NCI-H2227 treated with DMSO at 0.1 percent for 48 hours (cell line): ENCODE results near the gene GNAI3.

Experiments used
- DNase-seq: peaks from one replicate; lab custom pipeline; 2025; lab: John Stamatoyannopoulos, UW

Gene GNAI3

DNA sequence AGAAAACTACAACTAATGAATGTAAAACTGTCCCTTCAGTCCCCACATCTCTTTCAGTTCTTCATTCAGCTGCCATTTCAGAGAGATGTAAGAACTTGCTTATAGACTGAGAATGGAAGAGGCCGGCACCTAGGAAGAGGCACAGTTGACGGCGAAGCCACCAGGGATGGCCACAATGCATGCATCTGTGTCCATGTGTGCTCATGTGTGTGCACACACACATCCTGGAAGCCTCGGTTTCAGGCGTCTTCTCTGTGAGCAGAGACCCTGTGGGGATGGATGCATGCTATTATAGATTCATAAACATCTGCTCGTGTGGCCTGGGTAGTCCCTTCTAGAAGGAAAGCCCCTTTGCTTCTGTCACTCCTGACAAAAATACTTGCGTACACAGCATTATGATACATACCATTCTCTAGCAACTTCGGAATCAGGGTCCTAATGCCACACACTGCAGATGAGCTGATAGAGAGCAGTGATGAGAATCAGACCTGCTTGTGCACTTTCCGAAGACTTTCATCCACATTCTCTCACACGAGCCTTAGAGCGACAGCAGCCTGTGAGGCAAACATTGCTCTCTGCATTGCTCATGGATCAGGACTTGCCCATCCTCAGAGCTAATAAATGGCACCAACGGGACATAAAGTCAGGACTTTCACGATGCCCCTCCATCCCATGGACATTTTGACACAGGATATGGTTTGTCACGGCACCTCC is 21.2 kb upstream of the GNAI3 start:
- no peak for DNase-seq

DNA sequence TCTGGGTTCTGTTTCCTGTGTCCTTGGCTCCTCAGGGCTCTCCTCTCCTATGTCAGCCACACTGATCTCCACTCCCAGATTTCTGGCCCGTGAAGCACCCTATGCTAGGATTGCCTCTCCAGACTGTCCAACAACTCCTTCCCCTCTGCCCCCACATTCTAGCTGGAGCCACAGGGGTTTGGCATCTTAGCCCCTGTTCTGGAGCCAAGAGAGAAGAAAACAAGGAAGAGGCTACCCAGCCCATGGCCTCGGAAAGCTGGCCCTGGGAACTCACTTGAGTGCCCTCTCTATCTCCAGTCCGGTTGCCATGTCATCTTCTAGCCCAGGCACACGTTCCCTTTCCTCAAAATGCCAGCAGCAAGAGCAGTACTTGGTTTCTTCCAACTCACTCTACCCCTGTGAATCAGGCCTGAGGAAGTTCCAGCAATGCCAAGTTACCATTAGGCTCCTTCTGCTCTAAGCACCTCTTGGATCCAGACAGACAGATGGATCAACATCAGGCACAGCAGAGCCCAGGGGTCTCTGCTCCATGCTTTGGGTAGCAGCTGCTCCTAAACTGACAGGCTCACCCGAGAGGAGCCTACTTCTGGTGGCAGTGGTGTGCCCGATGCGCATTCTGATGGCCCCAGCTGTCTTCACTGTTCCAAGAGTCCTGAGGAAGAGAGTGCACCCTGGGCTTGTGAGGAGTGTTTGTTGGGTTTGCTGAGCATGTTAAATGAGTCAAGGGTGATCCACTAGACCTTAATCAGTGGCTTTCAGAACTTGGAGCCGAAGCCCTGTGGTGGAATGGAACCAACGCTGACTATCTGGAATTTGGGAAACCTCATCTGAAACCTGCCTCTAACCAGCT is 20.3 kb upstream of the GNAI3 start:
- DNase-seq: no peak

DNA sequence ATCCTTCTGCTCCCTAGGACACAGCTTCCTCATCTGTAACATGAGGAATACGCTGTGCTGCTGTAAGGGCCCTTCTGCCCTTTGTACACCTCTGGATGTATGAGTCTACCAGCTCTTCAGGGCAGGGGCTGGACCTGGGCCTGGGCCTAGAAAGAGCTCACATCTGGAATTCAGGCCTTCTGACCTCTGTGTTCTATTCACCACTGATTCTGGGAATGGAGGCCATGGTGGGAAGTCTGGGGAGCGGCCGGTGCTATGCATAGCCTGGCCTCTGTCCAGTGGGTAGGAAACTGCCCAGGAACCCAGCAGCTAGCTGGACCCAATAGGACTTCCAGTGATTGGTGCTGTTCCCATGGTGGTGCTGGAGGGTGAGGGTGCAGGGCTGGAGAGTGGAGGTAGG is 19.7 kb upstream of the GNAI3 start:
- DNase-seq: no peak

DNA sequence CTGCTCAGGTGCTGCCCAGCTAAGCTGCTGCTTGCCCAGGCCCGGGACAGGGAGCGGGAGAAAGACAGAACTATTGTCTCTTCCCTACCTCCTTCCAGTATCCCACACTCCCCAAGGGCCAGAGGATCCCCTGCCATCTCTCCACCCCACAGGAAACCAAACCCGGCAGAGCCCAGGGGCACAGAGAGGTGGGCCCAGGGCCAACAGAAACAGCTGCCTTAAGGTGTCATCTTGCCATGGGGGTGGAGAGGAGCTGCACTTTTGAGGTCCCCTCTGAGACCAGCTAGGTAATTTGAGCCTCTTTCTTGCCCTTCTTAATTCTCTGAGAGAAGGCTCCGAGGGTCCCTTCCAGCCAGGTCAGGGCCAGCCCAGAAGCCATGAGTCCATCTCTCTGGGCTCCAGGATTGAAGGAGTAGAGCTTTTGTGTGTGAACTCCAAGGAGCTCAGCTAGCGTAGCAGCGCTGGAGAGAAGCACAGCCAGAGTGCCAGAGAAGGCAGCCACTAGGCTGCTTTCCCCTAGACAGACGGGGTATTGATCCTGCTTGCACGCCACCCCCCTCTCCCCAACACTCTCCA is 18.4 kb upstream of the GNAI3 start:
- DNase-seq: no peak

DNA sequence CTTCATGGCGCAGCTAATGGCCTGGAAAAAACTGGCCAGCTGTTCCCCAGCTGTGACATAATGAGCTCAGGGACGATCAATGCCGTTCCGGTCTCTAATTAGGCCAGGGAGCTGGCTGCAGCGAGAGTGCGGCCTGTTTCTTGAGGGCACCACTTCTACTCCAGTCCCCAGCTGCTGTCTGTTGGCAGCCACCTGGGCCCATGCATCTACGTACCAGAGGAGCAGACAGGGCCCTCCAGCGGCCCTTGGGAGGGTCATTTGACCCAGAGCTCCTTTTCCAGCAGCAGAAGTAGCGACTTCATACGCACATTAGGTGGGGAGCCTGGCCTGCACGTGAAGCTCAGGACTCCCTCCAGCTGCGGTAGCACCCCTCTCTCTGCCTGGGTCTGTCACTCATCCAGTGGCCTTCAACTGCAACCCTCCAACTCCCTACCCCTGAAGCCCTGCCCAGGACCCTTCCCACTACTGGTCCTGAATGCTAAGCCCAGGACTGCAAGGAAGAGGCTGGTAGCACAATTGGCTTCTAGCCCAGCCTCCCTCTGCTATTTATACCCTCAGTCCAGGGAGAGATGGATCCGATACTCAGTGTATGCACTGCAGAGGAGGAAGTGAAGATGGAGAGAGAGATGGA is 17.8 kb upstream of the GNAI3 start:
- DNase-seq: peak; percentile 69

DNA sequence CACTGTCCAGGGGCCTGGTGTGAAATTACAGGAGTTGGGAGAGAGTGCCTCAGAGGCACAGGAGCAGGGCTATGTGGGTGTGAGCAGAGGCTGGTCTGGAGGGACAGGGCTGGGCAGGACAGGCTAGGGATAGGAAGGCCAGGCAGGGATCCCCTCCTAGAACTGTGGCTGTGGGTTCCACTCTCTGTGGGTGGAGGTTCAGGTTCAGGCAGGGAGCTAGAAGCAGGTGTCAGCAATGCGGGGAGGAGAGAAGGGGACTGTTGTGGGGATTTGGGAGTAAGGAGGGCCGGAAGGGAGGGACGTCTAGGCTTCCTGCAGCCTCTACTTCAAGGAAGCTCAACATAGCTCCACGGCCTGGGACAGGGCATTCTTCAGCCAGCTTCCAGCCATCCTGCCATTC is 17.0 kb upstream of the GNAI3 start:
- DNase-seq: no peak

DNA sequence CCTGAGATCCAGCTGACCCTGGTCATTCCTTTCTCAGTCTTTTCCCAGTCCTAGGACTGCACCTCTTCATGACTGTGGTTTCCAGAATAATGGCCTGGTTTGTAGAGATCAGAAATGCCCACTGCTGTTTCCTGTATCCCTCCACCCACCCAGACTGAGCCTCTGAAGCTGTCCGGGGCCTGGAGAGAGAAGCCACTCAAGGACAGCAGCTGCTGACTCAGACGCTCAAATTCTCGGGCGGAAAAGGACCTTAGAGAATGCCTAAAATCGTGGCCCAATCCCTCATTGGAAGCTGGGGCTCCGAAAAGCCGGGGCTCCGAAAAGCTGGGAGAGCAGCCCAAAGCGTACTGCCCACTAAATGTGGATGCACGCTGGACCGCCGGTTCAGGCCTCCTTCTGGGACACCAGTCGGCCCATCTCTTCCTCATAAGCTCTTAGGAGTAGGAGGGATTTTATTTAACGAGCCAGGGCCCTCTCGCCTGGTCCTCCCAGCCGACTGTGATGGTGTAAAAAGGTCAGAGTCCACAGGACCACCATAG is 16.5 kb upstream of the GNAI3 start:
- no peak for DNase-seq

DNA sequence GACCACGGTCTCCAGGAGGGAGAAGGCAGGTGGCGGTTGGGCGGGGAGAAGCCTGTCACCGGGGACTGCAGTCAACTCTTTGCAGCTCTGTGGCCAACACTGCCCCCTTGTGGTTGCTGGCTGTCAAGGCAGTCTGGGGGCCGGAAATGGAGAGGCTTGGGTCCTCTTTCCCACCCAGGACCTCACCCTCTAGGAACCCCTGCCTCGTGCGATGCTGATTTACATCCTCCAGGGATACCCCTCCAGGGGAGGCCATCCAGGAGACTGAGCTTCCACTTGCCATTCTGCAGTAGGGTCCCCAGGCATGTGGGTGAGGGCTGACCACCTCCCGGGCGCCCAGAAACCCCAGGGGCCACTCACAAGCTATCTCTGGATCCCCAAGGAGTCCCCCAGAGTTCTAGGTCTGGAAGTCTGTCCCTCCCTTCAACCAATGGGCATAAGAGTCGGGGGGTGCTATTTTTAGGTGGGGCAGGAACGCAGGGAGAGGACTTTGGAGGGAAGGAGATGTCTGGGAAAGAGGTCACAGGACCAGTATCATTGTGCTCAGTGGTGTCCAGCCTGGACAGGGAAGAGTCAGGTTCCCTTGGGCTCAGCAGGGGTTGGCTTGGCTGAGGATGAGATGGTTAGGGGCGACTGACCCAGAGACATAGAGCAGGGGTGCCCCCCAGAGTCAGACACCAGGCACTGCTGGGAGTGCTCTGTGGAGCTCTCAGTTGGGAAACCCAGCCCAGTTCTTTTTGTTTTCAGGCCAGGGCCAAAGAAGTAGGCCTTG is 15.9 kb upstream of the GNAI3 start:
- DNase-seq: peak; percentile 73

DNA sequence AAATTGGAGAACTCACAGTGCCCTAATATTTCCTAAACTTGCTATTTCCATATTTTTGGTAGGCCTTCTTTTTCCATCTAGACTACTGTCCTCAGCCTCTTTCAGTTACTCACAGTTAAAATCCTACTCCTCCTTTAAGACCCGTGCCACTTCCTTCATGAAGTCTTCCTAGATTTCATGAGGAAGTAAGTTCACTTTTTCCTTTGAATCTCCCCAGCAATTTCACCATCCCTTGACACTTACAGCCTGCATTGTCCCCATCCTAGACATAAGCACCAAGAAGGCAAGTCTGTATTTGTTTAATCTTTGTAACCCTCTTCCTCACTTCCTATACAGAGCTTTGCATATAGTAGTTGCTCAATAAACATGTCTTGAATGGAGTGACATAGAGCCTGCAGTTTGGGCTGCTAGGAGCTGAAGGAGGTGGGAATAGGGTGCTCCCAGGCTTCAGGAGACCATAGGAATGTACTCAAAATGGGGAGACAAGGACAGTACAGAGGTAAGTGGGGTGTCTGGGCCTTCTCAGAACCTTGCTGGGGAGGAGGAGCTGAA is 14.0 kb upstream of the GNAI3 start:
- no peak for DNase-seq

DNA sequence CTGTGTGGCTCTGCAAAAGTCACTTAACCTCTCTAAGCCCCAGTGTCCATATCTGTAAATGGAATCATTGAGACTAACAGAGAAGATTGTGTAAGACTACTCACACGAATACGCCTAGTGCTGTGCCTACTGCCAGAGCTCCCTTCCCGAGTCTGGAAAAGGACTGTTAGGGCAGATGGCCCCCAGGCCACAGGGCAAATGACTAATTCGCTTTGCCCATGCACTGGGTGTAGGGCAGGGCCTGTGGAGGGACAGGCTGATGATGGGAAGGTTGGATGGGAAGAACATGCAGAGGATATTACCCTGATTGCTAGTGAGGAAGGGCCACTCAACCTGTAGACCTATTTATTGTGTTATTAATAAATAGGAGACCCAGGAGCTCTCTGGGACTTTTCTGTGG is 12.9 kb upstream of the GNAI3 start:
- DNase-seq: no peak

DNA sequence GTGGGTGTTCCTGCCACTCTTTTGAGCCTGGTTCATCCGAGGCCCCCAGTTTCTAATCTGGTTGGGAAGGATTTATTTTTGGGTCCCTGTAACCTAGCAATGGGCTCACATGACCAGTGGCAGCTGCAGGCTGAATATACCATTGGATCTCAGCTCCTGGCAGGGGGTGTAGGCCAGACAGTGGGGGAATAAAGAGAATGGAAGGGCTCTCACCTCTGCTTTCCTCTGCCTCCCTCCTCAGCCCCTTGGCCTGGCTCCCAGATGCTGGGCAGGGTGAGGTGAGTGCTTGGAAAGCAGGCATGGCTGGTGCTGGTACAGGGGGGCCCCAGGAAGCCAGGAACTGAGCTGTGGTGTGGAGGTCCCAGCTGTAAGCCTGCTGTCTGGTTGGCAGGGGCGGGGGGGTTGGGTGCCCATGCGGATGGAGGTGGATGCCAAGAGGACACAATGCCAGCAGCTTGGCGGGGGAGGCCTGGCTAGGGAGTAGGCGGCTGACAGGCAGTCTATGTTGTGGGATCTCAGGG is 12.4 kb upstream of the GNAI3 start:
- no peak for DNase-seq

DNA sequence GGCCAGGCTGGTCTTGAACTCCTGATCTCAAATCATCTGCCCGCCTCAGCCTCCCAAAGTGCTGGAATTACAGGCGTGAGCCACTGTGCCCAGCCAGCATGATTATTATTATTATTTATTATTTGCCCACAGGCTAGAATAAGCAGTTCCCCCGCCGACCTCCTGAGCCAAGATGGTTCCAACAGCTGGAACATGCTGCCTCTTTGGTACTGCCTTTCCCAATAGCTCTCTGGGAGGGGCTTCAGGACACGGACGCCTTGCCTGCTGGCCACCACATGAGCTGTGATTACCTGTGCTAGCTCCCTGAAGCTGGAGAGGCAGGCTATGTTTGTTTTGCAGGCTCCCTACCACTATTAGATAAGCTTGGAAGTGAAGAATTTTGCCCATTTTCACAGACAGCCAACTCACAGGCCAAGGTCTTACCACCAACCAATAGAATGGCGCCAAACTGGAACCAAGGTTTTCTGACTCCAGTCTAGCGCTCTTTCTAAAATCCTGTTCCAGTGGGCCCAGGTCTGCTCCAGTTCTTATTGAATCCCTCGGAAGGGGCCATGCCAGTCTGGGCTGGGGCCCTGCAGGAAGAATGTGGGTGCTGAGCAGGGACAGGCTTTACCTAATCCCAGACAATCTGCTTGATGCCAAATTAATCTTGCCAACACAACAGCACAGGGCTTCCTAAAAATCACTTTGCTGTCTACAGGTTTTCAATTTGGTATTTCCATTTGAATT is 10.8 kb upstream of the GNAI3 start:
- DNase-seq: no peak

DNA sequence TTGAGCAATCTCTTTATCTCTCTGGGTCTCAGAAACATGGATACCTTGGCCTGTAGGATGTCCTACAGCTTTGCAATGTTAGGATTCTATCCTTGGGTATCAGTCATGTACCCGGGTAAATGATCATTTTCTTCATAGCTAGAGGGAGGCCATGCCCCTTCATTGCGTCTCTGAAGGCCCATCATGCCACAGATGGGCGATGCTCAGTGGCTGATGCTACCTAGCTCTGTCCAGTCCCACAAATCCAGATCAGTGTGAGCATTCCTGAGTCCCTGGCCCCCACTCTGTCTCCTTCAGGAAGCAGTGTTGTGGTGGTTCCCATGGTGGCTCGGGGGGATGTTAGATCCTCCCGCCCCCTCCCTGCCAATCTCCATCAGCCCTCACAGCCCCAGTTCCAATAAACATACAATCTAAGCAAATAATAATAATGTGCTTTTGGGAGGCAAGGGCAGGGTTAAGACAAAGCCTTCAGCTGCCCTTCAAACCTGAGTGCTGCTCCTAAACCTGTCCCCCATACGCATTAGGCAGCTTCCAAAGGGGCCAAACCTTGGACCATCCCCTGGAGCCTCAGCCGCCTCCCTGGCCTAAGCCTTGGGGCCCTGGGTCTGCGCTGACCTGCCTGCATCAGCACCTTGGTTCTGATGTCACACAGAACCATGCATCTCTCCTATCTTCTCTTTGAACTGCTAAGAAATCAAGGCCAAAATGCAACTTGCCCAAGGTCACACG is 9.4 kb upstream of the GNAI3 start:
- no peak for DNase-seq

DNA sequence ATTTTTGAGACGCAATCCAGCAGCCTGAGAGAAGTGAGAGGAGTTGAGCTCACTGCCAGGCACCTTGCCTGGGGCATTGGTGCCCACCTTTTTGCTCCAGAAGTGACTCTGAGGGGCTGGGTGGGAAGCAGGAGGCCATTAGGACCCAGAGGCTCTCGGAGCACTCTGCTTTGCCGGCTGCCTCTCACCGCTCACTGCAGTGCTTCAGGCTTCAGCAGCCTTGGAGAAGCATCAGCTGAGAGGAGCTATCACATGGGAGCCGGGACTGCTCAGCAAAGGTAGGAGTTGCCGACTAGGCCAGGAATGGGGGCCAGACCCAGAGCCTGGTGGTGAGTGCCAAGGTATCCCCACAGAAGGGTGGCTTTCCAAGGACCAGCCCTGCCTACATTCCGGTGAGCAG is 8.7 kb upstream of the GNAI3 start, which contains the start of gene GPR61:
GPR61 (plus strand) TSS at position 197 of the 400 bp plus-strand sequence. CDS start 3,151 bp downstream, outside the sequence.
- DNase-seq: peak; percentile 22

DNA sequence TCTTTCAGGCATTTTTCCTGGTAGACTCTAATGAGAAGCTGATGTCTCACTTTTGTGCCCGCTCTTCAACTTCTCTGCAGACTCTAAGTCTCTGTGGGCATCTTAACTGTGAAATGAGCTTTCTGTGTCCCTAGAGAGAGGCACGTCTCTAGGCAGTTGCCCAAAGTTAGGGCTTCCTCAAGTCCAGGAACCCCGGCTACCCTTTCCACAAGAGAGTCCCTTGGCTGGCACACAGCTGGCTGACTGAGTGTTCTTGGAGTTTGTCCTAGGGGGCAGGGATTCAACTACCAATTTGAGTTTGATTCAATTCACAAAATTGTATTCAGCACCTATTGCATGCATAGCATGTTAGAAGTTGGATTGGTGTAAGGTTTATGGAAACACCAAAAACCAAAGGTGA is 7.3 kb upstream of the GNAI3 start:
- DNase-seq: no peak

DNA sequence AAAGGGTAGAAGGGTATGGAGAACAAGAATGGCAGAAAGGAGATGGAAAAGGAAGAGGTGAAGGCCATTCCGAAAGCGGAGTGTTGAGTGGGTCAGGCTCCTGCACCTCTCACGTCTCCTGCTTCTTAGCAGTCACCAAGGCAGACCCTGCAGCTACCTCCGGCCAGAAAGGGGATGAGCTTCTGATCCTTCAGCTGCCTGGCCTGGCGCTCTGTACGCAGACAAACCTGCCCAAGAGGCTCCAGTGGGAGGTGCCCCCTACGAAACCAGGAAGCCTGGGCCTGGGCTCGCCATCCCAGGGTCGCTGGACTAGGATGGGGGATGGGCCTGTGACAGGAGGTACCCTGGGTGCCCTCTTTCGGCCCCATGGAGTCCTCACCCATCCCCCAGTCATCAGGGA is 5.8 kb upstream of the GNAI3 start:
- no peak for DNase-seq

DNA sequence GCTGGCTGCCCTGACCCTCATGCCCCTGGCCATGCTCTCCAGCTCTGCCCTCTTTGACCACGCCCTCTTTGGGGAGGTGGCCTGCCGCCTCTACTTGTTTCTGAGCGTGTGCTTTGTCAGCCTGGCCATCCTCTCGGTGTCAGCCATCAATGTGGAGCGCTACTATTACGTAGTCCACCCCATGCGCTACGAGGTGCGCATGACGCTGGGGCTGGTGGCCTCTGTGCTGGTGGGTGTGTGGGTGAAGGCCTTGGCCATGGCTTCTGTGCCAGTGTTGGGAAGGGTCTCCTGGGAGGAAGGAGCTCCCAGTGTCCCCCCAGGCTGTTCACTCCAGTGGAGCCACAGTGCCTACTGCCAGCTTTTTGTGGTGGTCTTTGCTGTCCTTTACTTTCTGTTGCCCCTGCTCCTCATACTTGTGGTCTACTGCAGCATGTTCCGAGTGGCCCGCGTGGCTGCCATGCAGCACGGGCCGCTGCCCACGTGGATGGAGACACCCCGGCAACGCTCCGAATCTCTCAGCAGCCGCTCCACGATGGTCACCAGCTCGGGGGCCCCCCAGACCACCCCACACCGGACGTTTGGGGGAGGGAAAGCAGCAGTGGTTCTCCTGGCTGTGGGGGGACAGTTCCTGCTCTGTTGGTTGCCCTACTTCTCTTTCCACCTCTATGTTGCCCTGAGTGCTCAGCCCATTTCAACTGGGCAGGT is 5.0 kb upstream of the GNAI3 start:
- DNase-seq: no peak

DNA sequence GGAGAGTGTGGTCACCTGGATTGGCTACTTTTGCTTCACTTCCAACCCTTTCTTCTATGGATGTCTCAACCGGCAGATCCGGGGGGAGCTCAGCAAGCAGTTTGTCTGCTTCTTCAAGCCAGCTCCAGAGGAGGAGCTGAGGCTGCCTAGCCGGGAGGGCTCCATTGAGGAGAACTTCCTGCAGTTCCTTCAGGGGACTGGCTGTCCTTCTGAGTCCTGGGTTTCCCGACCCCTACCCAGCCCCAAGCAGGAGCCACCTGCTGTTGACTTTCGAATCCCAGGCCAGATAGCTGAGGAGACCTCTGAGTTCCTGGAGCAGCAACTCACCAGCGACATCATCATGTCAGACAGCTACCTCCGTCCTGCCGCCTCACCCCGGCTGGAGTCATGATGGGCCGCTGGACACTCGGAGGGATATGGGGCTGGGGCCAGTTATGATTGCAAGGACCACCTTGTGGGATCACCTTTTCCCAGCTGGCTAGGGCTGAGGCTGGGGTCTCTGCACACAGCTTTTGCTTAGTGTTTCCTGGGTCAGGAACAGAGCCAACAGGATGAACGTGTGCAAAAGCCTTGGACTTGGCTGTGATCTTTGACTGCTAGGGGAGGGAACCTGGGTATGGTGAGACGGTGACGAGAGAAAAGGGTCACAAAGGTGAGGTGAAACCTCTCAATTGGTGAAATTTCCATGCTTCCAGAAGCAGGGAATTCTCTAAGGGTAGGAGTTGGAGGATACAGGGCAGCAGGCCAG is 4.3 kb upstream of the GNAI3 start:
- DNase-seq: no peak
